Stomach (tissue), 9 donors: ENCODE results near the gene TENM4. TPM values are rescaled to one million over a fixed set of nuclear protein-coding genes. Genes with fewer than 3 reads are reported as not detected.

Source experiments
- DNase-seq, 2 donors: peaks; one replicate each; pipeline versions ENCODE4 v3.0.0 to v3.0.0-alpha.2; 2013 to 2019
- H3K27ac ChIP-seq, 5 donors: fragments of 200-600 bp in 4 of 5; sonication (generic) in 4 of 5; one replicate each; pipeline ENCODE4 v1.5.1; 2013 to 2019; ENCODE audit warnings: mild to moderate bottlenecking in 1 of 5, moderate library complexity in 1 of 5
- H3K27me3 ChIP-seq, 3 donors: fragments of 200-600 bp; sonication (generic); one replicate each; pipeline ENCODE4 v1.5.1; 2017 to 2019; ENCODE audit warnings: mixed run types in 1 of 3
- H3K36me3 ChIP-seq, 4 donors: fragments of 200-600 bp; sonication (generic); 1 replicate in 3 of 4; 2 replicates in 1 of 4; pipeline ENCODE4 v1.5.1; 2016 to 2019
- H3K4me1 ChIP-seq, 4 donors: fragments of 200-600 bp; sonication (generic); one replicate each; pipeline ENCODE4 v1.5.1; 2016 to 2019
- H3K4me3 ChIP-seq, 4 donors: fragments of 200-600 bp; sonication (generic) in 3 of 4; one replicate each; pipeline ENCODE4 v1.5.1; 2016 to 2019; ENCODE audit warnings: mild to moderate bottlenecking in 1 of 4
- H3K9me3 ChIP-seq, 4 donors: fragments of 200-600 bp; sonication (generic); one replicate each; pipeline ENCODE4 v1.5.1; 2016 to 2019
- EP300 ChIP-seq: sonication (generic); formaldehyde crosslinking; IDR thresholded peaks from one replicate; pipeline ENCODE4 v1.6.1; 2017; ENCODE audit warnings: antibody characterized with exemption
- POLR2A ChIP-seq, 4 donors: fragments of 450-650 bp; IDR thresholded peaks; one replicate each; pipeline ENCODE4 v1.6.1; 2016; ENCODE audit warnings: antibody characterized with exemption in 4 of 4, control low read depth in 2 of 4, mild to moderate bottlenecking in 1 of 4, moderate library complexity in 1 of 4
- POLR2AphosphoS5 ChIP-seq, 3 donors: sonication (generic); formaldehyde crosslinking; IDR thresholded peaks; one replicate each; pipeline ENCODE4 v1.6.1; 2016; ENCODE audit warnings: antibody characterized with exemption in 3 of 3
- WGBS, 5 donors: extraction: QIAGEN DNeasy Blood & Tissue Kit in 3 of 5; methylation state at CpG; one replicate each; pipeline versions ENCODE4 v1.1.5 to v1.1.7; 2013 to 2018; 5-methylcytosine and 5-hydroxymethylcytosine counted together
- intact Hi-C: fragments of 100-400 bp; cut with DNase I; formaldehyde crosslinking; loops from one replicate; pipeline ENCODE4 v1.15.1; 2023; ENCODE audit warnings: low total_unique reads
- polyA plus RNA-seq, 3 donors: library from polyadenylated mRNA; stranded (reverse); fragments of 200-250 nt; gene quantifications; one replicate each; pipeline ENCODE4 v1.2.3, GENCODE V29; 2013
- total RNA-seq, 5 donors: library from RNA; depleted of rRNA; stranded (reverse); fragments of >200 nt; gene quantifications; one replicate each; pipeline versions ENCODE4 v1.1.0 to v1.2.3, GENCODE V29; 2014 to 2016
- TF ChIP-seq, protein P1 (sequence below), 7 experiments: fragments of 450-650 bp in 4 of 7; fragments of 200-600 bp in 3 of 7; sonication (generic) in 3 of 7; IDR thresholded peaks; one replicate each; pipeline ENCODE4 v1.5.1; 2016 to 2019; ENCODE audit warnings: antibody characterized with exemption in 7 of 7, control low read depth in 2 of 7, mild to moderate bottlenecking in 1 of 7
- donor health status: healthy with polysubstance abuse.
- donor health status: Bipolar disorder and iron deficiency.
- donor health status: healthy.

Gene TENM4
- total and polyA plus RNA-seq, 8 donors = 0.06 to 13.2 (median 0.87) TPM; not detected in 1

DNA sequence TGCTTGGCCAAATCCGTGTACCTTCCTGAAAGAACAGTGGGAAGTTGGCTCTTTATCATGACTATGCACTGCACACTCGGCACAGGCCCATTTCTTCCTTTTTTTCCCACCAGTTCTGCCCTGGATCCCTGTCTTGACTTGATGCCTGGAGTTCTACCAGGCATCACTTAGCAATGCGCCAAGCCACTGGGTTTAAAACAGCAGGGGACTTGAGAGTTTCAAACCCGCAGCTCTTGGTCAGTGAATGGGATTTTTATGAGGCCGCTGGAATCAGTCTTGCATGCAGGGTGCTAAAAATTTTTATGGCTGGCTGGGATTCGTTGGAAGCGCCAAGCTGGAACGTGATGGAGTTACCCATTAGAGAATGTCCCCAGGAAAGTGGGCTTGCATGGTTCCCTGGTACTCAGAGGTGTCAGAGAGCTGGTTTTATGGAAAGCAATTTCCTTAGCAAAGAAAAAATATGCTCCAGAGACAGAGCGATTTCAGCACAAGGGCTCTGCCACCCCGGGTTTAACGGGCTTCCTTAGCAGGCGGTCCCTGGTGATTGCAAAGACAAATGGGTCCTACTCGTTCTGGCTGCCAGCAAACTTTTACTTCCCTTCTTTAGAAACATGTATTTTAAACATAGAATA, 432.9 kb downstream of the TENM4 start:
- WGBS, 5 donors = 72 to 85% (median 81%) methylated on average over 13 of the region's 13 CpGs
- Histone ChIP-seq H3K9me3 (peaks cover 4 to 15% (median 14%) of the 10 kb centered on the region in 4 donors), H3K27ac (no peak overlapping the region), H3K4me1 (no peaks in the 10 kb centered on the region), H3K4me3 (no peak overlapping the region), H3K27me3 (peaks cover 0 to 11% (median 0%) of the 10 kb centered on the region in 3 donors), H3K36me3 (no peaks in the 10 kb centered on the region)
- no peak for DNase-seq
- TF ChIP-seq POLR2A (IDR thresholded peaks at IDR 0.05) (no peak), POLR2AphosphoS5 (IDR thresholded peaks at IDR 0.05) (no peak), EP300 (no peak)
- TF ChIP-seq, protein P1, sequence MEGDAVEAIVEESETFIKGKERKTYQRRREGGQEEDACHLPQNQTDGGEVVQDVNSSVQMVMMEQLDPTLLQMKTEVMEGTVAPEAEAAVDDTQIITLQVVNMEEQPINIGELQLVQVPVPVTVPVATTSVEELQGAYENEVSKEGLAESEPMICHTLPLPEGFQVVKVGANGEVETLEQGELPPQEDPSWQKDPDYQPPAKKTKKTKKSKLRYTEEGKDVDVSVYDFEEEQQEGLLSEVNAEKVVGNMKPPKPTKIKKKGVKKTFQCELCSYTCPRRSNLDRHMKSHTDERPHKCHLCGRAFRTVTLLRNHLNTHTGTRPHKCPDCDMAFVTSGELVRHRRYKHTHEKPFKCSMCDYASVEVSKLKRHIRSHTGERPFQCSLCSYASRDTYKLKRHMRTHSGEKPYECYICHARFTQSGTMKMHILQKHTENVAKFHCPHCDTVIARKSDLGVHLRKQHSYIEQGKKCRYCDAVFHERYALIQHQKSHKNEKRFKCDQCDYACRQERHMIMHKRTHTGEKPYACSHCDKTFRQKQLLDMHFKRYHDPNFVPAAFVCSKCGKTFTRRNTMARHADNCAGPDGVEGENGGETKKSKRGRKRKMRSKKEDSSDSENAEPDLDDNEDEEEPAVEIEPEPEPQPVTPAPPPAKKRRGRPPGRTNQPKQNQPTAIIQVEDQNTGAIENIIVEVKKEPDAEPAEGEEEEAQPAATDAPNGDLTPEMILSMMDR (IDR thresholded peaks at IDR 0.05) = no peak
- intact Hi-C loops = no loop called here

DNA sequence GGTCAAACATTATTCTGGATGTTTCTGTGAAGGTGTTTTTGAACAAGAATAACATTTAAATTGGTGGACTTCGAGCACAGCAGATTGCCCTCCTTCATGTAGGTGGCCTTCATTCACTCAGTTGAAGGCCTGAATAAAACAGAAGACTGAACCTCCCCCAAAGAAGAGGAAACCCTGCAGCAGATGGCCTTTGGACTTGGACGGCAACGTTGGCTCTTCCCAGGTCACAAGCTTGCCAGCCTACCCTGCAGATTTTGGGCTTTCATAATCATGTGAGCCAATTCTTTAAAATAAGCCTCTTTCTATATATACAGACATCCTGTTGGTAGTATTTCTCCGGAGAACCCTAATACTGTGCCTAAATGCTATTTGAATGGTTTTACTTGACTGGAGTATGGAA, 434.0 kb downstream of the TENM4 start:
- TF ChIP-seq, protein P1 (IDR thresholded peaks at IDR 0.05) = no peak
- TF ChIP-seq EP300 (no peak), POLR2AphosphoS5 (IDR thresholded peaks at IDR 0.05) (no peak), POLR2A (IDR thresholded peaks at IDR 0.05) (no peak)
- peaks cover 4 to 23% (median 19%) of the 10 kb centered on the region in 4 donors for H3K9me3 ChIP-seq
- no peak overlapping the region for H3K27ac ChIP-seq
- H3K36me3 ChIP-seq = no peaks in the 10 kb centered on the region
- peaks cover 0 to 9% (median 0%) of the 10 kb centered on the region in 3 donors for H3K27me3 ChIP-seq
- H3K4me3 ChIP-seq = no peak overlapping the region
- 80 to 90% (median 89%) methylated on average over 4 of the region's 4 CpGs for WGBS, 5 donors
- no peaks in the 10 kb centered on the region for H3K4me1 ChIP-seq
- no peak for DNase-seq
- intact Hi-C loops = no loop called here

DNA sequence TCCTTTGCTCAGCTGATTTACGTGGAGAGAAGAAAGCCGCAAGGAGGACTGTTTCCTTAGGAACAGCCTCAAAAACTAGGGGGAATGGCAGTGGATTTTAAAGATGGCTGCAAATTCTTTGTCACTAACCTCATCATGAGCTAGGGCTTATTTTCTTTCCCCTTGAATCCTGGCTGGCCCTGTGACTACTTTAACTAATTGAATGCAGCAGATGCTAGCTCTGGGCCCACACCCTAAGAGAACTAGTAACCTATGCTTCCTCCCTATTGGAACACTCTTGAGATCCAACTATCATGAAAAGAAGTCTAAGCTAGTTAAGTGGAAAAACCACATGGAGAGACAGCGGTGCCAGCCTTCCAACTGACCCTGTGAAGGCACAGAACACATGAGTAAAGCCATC, 444.8 kb downstream of the TENM4 start:
- no peak for DNase-seq
- Histone ChIP-seq H3K4me3 (no peak overlapping the region), H3K36me3 (no peaks in the 10 kb centered on the region), H3K27me3 (peaks cover 0 to 4% (median 0%) of the 10 kb centered on the region in 3 donors), H3K9me3 (peaks cover 0 to 21% (median 9%) of the 10 kb centered on the region in 4 donors), H3K27ac (no peak overlapping the region), H3K4me1 (no peaks in the 10 kb centered on the region)
- TF ChIP-seq, protein P1 (IDR thresholded peaks at IDR 0.05) = no peak
- TF ChIP-seq EP300 (no peak), POLR2AphosphoS5 (IDR thresholded peaks at IDR 0.05) (no peak), POLR2A (IDR thresholded peaks at IDR 0.05) (no peak)
- intact Hi-C loops = no loop called here
- WGBS, 5 donors = 91 to 100% (median 93%) methylated on average over 3 of the region's 3 CpGs

DNA sequence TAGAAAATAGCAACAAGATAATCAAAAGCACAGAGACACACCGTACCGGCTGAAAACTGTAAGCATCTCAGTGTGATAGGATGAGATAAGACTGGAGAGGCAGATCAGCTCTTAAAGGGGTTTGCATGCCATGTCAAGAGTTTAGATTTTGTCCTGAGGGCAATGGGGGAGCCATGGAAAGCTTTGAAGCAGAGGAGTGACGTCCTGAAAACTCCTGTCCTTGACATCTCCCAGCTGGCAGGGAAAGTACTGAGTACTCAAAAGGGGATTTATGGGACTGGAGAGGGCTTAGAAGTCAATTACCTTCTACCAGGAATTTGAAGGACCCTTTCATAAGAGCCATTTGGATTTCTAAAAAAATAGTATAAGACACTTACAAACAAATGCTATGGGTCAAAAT, 445.7 kb downstream of the TENM4 start:
- peaks cover 0 to 19% (median 7%) of the 10 kb centered on the region in 4 donors for H3K9me3 ChIP-seq
- WGBS, 5 donors = 67 to 82% (median 77%) methylated on average over 3 of the region's 3 CpGs
- intact Hi-C loops = no loop called here

More for the DNA sequence above, 445.7 kb downstream of the TENM4 start:
- no peaks in the 10 kb centered on the region for H3K4me1 ChIP-seq
- TF ChIP-seq, protein P1 (IDR thresholded peaks at IDR 0.05) = no peak
- no peak for TF ChIP-seq EP300
- TF ChIP-seq POLR2A (IDR thresholded peaks at IDR 0.05) = no peak
- TF ChIP-seq POLR2AphosphoS5 (IDR thresholded peaks at IDR 0.05) = no peak
- peaks cover 0 to 4% (median 0%) of the 10 kb centered on the region in 3 donors for H3K27me3 ChIP-seq
- no peak for DNase-seq
- no peaks in the 10 kb centered on the region for H3K36me3 ChIP-seq
- H3K27ac ChIP-seq = no peak overlapping the region
- no peak overlapping the region for H3K4me3 ChIP-seq
